GM23338 (cell line): ENCODE data around the gene MYBPC2. TPM values are rescaled to one million over a fixed set of nuclear protein-coding genes. Genes with fewer than 3 reads are reported as not detected.

Source experiments
- ATAC-seq: fragments of 200-7000 bp; cut with Tn5 transposase; 3 replicates; pipeline ENCODE4 v1.9.1; 2020
- DNase-seq: peaks from one replicate; pipeline ENCODE4 v3.0.0-alpha.2; 2015; ENCODE audit warnings: low spot score
- H2AFZ ChIP-seq: fragments of 200-600 bp; sonication (generic); 2 replicates; pipeline ENCODE4 v1.8.0; 2016; ENCODE audit warnings: antibody characterized with exemption, mild to moderate bottlenecking, moderate library complexity
- H3F3A ChIP-seq: fragments of 200-600 bp; sonication (generic); replicated peaks from 2 replicates; pipeline ENCODE4 v1.8.0; 2017; ENCODE audit warnings: antibody characterized with exemption, mixed run types, low read depth
- H3K27ac ChIP-seq: fragments of 200-600 bp; sonication (generic); 2 replicates; pipeline ENCODE4 v1.6.1; 2016; ENCODE audit warnings: low read depth
- H3K27me3 ChIP-seq: fragments of 200-600 bp; sonication (generic); 2 replicates; pipeline ENCODE4 v1.8.0; 2016; ENCODE audit warnings: mild to moderate bottlenecking, mixed run types, moderate library complexity; ENCODE audit not compliant: insufficient read depth
- H3K36me3 ChIP-seq: fragments of 200-600 bp; sonication (generic); 2 replicates; pipeline ENCODE4 v1.8.0; 2016; ENCODE audit warnings: mild to moderate bottlenecking; ENCODE audit not compliant: insufficient read depth
- H3K4me1 ChIP-seq: fragments of 200-600 bp; sonication (generic); 2 replicates; pipeline ENCODE4 v1.8.0; 2016; ENCODE audit warnings: mild to moderate bottlenecking, moderate library complexity; ENCODE audit not compliant: insufficient read depth
- H3K4me2 ChIP-seq: fragments of 200-600 bp; sonication (generic); 2 replicates; pipeline ENCODE4 v1.7.1; 2017; ENCODE audit warnings: mixed run types
- H3K4me3 ChIP-seq: fragments of 200-600 bp; sonication (generic); 2 replicates; pipeline ENCODE4 v1.6.1; 2016; ENCODE audit warnings: mixed run types
- H3K79me2 ChIP-seq: fragments of 200-600 bp; sonication (generic); replicated peaks from 2 replicates; pipeline ENCODE4 v1.8.0; 2017; ENCODE audit warnings: mild to moderate bottlenecking; ENCODE audit not compliant: insufficient read depth
- H3K9me2 ChIP-seq: fragments of 200-600 bp; sonication (generic); 2 replicates; pipeline ENCODE4 v1.8.0; 2017; ENCODE audit not compliant: insufficient read depth
- H4K20me1 ChIP-seq: fragments of 200-600 bp; sonication (generic); replicated peaks from 2 replicates; pipeline ENCODE4 v1.8.0; 2017; ENCODE audit warnings: mild to moderate bottlenecking; ENCODE audit not compliant: insufficient read depth
- H3K27ac Mint-ChIP-seq: 2 replicates; pipeline ENCODE4 v1.8.0; 2020; ENCODE audit warnings: inconsistent platforms, mild to moderate bottlenecking, moderate library complexity, mixed read lengths
- H3K27me3 Mint-ChIP-seq: 3 replicates; pipeline ENCODE4 v1.8.0; 2022; ENCODE audit warnings: low read depth, mild to moderate bottlenecking, moderate library complexity, mixed read lengths, inconsistent platforms; ENCODE audit not compliant: insufficient read depth, poor library complexity
- H3K36me3 Mint-ChIP-seq: 3 replicates; pipeline ENCODE4 v1.8.0; 2021; ENCODE audit warnings: low read depth, mild to moderate bottlenecking, inconsistent platforms, moderate library complexity, mixed read lengths
- H3K4me1 Mint-ChIP-seq: 3 replicates; pipeline ENCODE4 v1.8.0; 2020; ENCODE audit warnings: mild to moderate bottlenecking, inconsistent platforms, mixed read lengths
- H3K4me3 Mint-ChIP-seq: 3 replicates; pipeline ENCODE4 v1.8.0; 2021; ENCODE audit warnings: moderate library complexity, mild to moderate bottlenecking, inconsistent platforms, mixed read lengths
- H3K9me3 Mint-ChIP-seq: 3 replicates; pipeline ENCODE4 v1.8.0; 2020; ENCODE audit warnings: moderate library complexity, mild to moderate bottlenecking, inconsistent platforms, mixed read lengths
- EZH2 ChIP-seq: fragments of 200-600 bp; sonication (generic); IDR thresholded peaks from one replicate; pipeline ENCODE4 v1.8.0; 2017; ENCODE audit warnings: antibody characterized with exemption, mild to moderate bottlenecking, low read depth; ENCODE audit not compliant: unreplicated experiment
- EZH2phosphoT487 ChIP-seq: fragments of 200-600 bp; sonication (generic); IDR thresholded peaks from one replicate; pipeline ENCODE4 v1.8.1; 2018; ENCODE audit warnings: antibody characterized with exemption; ENCODE audit not compliant: unreplicated experiment
- JUNB ChIP-seq: IDR thresholded peaks from one replicate; pipeline ENCODE4 v1.6.1; 2016; ENCODE audit warnings: antibody characterized with exemption; ENCODE audit not compliant: unreplicated experiment
- POLR2AphosphoS5 ChIP-seq: IDR thresholded peaks from 2 replicates; pipeline ENCODE4 v1.6.1; 2016; ENCODE audit warnings: antibody characterized with exemption, low read depth
- STAT1 ChIP-seq: IDR thresholded peaks from one replicate; pipeline ENCODE4 v1.6.1; 2016; ENCODE audit warnings: antibody characterized with exemption; ENCODE audit not compliant: unreplicated experiment
- ZNF114 ChIP-seq: fragments of 250-450 bp; sonication (Bioruptor Pico); IDR thresholded peaks from 2 replicates; pipeline ENCODE4 v1.5.0; 2020; ENCODE audit warnings: mild to moderate bottlenecking, moderate library complexity
- ZNF331 ChIP-seq: fragments of 250-450 bp; sonication (Bioruptor Pico); IDR thresholded peaks from 2 replicates; pipeline ENCODE4 v1.5.0; 2020; ENCODE audit warnings: low read depth, mild to moderate bottlenecking, moderate library complexity
- polyA plus RNA-seq: library from polyadenylated mRNA; unstranded; fragments of >200 nt; fragmentation: Nextera tagmentation; extraction: Ambion mirVana; gene quantifications from 2 replicates; pipeline ENCODE4 v1.2.1, GENCODE V29; 2016
- total RNA-seq: library from RNA; depleted of rRNA; stranded (reverse); fragments of >200 nt; shearing (Covaris generic); gene quantifications from 2 replicates; pipeline ENCODE4 v1.2.3, GENCODE V29; 2014
- TF ChIP-seq, protein P1 (sequence below): IDR thresholded peaks from 2 replicates; pipeline ENCODE4 v1.6.1; 2016; ENCODE audit warnings: antibody characterized with exemption
- TF ChIP-seq, protein P2 (sequence below), 2 experiments: fragments of 200-600 bp in 1 of 2; sonication (generic) in 1 of 2; conservative IDR thresholded peaks; 2 replicates each; pipeline versions ENCODE4 v1.5.1 to v1.6.1; 2016 to 2017; ENCODE audit warnings: antibody characterized with exemption in 2 of 2, low read depth in 2 of 2, mild to moderate bottlenecking in 2 of 2, moderate library complexity in 1 of 2
- TF ChIP-seq, protein P3 (sequence below): IDR thresholded peaks from one replicate; pipeline ENCODE4 v1.6.1; 2018; ENCODE audit warnings: antibody characterized with exemption; ENCODE audit not compliant: unreplicated experiment

Gene MYBPC2
- total and polyA plus RNA-seq, 2 experiments from 2014 or later = 4.2 to 5.9 TPM

DNA sequence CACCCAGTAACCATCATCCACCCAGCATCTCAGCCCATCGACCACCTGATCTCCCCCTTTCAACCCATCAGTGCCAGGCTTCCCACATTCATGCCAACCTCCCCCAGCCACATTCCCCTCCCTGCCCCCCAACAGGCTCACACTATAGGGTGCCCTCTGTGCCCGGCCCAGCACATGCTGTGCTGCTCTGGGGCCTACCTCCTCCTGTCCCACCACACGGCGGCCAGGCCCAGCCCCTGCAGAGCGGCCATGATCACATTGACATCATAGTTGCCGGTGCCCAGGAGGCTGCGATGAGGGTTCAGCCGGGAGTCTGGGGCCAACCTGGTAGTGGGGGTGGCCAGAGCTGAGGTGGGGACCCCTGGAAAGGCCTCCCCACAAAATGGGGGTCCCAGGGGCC lies 74.7 kb downstream of the MYBPC2 start (continued):
- TF ChIP-seq, protein P1, sequence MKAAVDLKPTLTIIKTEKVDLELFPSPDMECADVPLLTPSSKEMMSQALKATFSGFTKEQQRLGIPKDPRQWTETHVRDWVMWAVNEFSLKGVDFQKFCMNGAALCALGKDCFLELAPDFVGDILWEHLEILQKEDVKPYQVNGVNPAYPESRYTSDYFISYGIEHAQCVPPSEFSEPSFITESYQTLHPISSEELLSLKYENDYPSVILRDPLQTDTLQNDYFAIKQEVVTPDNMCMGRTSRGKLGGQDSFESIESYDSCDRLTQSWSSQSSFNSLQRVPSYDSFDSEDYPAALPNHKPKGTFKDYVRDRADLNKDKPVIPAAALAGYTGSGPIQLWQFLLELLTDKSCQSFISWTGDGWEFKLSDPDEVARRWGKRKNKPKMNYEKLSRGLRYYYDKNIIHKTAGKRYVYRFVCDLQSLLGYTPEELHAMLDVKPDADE = no peak
- TF ChIP-seq EZH2 = no peak
- TF ChIP-seq ZNF114 (CRISPR knock-in tag) = no peak
- TF ChIP-seq JUNB = no peak
- TF ChIP-seq ZNF331 (CRISPR knock-in tag) = no peak
- TF ChIP-seq STAT1 = no peak
- TF ChIP-seq EZH2phosphoT487 = no peak
- no peak for TF ChIP-seq POLR2AphosphoS5

DNA sequence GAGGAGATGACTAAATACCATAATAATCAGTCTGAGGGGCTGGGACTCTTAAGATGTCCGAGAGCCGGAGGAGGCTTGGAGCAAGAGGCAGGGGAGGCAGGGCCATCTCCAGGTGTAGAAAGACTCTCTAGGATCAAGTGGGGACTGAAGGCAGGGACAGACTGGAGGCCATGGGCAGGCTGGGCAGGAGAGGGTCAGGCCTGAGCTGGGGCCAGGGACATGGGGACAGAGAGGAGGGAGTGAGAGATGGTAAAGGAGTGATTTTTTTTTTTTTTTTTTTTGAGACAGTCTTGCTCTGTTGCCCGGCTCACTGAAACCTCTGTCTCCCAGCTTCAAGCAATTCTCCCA lies 76.1 kb downstream of the MYBPC2 start:
- H3K4me3 Mint-ChIP-seq = no peak overlapping the region
- ATAC-seq (no peak), DNase-seq (no peak)
- Histone ChIP-seq H3F3A (no peaks in the 10 kb centered on the region), H3K36me3 (no peaks in the 10 kb centered on the region), H3K4me2 (no peak overlapping the region), H3K9me2 (no peaks in the 10 kb centered on the region), H3K4me3 (no peak overlapping the region), H3K79me2 (no peaks in the 10 kb centered on the region), H3K27me3 (peaks cover 19% of the 10 kb centered on the region), H4K20me1 (no peaks in the 10 kb centered on the region; the same call in 1 of the 2 replicates), H3K4me1 (peaks cover 4% of the 10 kb centered on the region; the same call in 1 of the 2 replicates), H2AFZ (no peak overlapping the region), H3K27ac (no peak overlapping the region)
- no peak overlapping the region for H3K27ac Mint-ChIP-seq
- H3K36me3 Mint-ChIP-seq = peaks cover 37% of the 10 kb centered on the region
- no peaks in the 10 kb centered on the region for H3K4me1 Mint-ChIP-seq
- H3K27me3 Mint-ChIP-seq = peaks cover 12% of the 10 kb centered on the region
- H3K9me3 Mint-ChIP-seq = peaks cover 95% of the 10 kb centered on the region
- TF ChIP-seq, protein P2, sequence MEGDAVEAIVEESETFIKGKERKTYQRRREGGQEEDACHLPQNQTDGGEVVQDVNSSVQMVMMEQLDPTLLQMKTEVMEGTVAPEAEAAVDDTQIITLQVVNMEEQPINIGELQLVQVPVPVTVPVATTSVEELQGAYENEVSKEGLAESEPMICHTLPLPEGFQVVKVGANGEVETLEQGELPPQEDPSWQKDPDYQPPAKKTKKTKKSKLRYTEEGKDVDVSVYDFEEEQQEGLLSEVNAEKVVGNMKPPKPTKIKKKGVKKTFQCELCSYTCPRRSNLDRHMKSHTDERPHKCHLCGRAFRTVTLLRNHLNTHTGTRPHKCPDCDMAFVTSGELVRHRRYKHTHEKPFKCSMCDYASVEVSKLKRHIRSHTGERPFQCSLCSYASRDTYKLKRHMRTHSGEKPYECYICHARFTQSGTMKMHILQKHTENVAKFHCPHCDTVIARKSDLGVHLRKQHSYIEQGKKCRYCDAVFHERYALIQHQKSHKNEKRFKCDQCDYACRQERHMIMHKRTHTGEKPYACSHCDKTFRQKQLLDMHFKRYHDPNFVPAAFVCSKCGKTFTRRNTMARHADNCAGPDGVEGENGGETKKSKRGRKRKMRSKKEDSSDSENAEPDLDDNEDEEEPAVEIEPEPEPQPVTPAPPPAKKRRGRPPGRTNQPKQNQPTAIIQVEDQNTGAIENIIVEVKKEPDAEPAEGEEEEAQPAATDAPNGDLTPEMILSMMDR (conservative IDR thresholded peaks at IDR 0.05; ENCODE audit: low read depth in 2 of 2) = no peak
- TF ChIP-seq EZH2phosphoT487 = no peak
- no peak for TF ChIP-seq ZNF331 (CRISPR knock-in tag)
- TF ChIP-seq, protein P3, sequence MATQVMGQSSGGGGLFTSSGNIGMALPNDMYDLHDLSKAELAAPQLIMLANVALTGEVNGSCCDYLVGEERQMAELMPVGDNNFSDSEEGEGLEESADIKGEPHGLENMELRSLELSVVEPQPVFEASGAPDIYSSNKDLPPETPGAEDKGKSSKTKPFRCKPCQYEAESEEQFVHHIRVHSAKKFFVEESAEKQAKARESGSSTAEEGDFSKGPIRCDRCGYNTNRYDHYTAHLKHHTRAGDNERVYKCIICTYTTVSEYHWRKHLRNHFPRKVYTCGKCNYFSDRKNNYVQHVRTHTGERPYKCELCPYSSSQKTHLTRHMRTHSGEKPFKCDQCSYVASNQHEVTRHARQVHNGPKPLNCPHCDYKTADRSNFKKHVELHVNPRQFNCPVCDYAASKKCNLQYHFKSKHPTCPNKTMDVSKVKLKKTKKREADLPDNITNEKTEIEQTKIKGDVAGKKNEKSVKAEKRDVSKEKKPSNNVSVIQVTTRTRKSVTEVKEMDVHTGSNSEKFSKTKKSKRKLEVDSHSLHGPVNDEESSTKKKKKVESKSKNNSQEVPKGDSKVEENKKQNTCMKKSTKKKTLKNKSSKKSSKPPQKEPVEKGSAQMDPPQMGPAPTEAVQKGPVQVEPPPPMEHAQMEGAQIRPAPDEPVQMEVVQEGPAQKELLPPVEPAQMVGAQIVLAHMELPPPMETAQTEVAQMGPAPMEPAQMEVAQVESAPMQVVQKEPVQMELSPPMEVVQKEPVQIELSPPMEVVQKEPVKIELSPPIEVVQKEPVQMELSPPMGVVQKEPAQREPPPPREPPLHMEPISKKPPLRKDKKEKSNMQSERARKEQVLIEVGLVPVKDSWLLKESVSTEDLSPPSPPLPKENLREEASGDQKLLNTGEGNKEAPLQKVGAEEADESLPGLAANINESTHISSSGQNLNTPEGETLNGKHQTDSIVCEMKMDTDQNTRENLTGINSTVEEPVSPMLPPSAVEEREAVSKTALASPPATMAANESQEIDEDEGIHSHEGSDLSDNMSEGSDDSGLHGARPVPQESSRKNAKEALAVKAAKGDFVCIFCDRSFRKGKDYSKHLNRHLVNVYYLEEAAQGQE = no peak
- TF ChIP-seq ZNF114 (CRISPR knock-in tag) = no peak
